Lung (tissue), 12 donors: Measurements from ENCODE around the gene IFNL4. TPM values are rescaled to one million over a fixed set of nuclear protein-coding genes. Genes with fewer than 3 reads are reported as not detected.

Experiments
- ATAC-seq: fragments of 200-7000 bp; cut with Tn5 transposase; one replicate; pipeline ENCODE4 v1.9.1; 2020; ENCODE audit warnings: moderate number of reproducible peaks; ENCODE audit not compliant: insufficient read depth, low FRiP score
- DNase-seq, 3 donors: peaks; one replicate each; pipeline ENCODE4 v3.0.0-alpha.2; 2013 to 2017
- H3K27ac ChIP-seq, 2 donors: one replicate each; pipeline ENCODE4 v1.5.1; 2013; ENCODE audit warnings: mild to moderate bottlenecking in 2 of 2, moderate library complexity in 2 of 2, control low read depth in 1 of 2, inconsistent platforms in 1 of 2, low read depth in 1 of 2, low read length in 1 of 2
- H3K27me3 ChIP-seq, 3 donors: one replicate each; pipeline ENCODE4 v1.5.1; 2013; ENCODE audit warnings: low read length in 2 of 3; ENCODE audit not compliant: control insufficient read depth in 3 of 3, insufficient read depth in 3 of 3
- H3K36me3 ChIP-seq, 4 donors: one replicate each; pipeline ENCODE4 v1.5.1; 2013; ENCODE audit warnings: low read length in 4 of 4, mild to moderate bottlenecking in 1 of 4, moderate library complexity in 1 of 4; ENCODE audit not compliant: control insufficient read depth in 4 of 4, insufficient read depth in 4 of 4
- H3K4me1 ChIP-seq, 5 donors: one replicate each; pipeline ENCODE4 v1.5.1; 2013; ENCODE audit warnings: low read length in 5 of 5, mild to moderate bottlenecking in 2 of 5, moderate library complexity in 1 of 5; ENCODE audit not compliant: control insufficient read depth in 5 of 5, insufficient read depth in 5 of 5
- H3K4me3 ChIP-seq: one replicate; pipeline ENCODE4 v1.5.1; 2013; ENCODE audit warnings: mild to moderate bottlenecking, control low read depth, moderate library complexity
- H3K9ac ChIP-seq, 2 donors: one replicate each; pipeline ENCODE4 v1.5.1; 2013; ENCODE audit warnings: low read length in 2 of 2, control low read depth in 1 of 2; ENCODE audit not compliant: insufficient read depth in 1 of 2
- H3K9me3 ChIP-seq, 4 donors: one replicate each; pipeline ENCODE4 v1.5.1; 2013; ENCODE audit warnings: low read length in 3 of 4, mild to moderate bottlenecking in 1 of 4, moderate library complexity in 1 of 4; ENCODE audit not compliant: control insufficient read depth in 4 of 4, insufficient read depth in 3 of 4
- WGBS, 2 donors: extraction: QIAGEN DNeasy Blood & Tissue Kit; methylation state at CpG; one replicate each; pipeline ENCODE4 v1.1.7; 2013; 5-methylcytosine and 5-hydroxymethylcytosine counted together
- polyA plus RNA-seq, 2 donors: library from polyadenylated mRNA; stranded (reverse); fragments of 200-250 nt; gene quantifications; one replicate each; pipeline ENCODE4 v1.2.1, GENCODE V29; 2013
- total RNA-seq, 2 donors: library from RNA; depleted of rRNA in 1 of 2; stranded (reverse); fragments of >200 nt in 1 of 2; gene quantifications; one replicate each; pipeline ENCODE4 v1.2.1, GENCODE V29; 2014 to 2021
- TF ChIP-seq, protein P1 (sequence below): IDR thresholded peaks from 2 replicates; pipeline ENCODE4 v1.5.1; 2012; ENCODE audit warnings: mild to moderate bottlenecking; ENCODE audit errors: control extremely low read depth, extremely low read depth
- donor health status: control.
- donor health status: control.
- donor health status: Bipolar disorder and iron deficiency.
- donor health status: healthy.
- donor health status: DM: yes; HTN: yes; CAD: no.

The IFNL4 gene
- total and polyA plus RNA-seq, 4 donors = not detected

DNA sequence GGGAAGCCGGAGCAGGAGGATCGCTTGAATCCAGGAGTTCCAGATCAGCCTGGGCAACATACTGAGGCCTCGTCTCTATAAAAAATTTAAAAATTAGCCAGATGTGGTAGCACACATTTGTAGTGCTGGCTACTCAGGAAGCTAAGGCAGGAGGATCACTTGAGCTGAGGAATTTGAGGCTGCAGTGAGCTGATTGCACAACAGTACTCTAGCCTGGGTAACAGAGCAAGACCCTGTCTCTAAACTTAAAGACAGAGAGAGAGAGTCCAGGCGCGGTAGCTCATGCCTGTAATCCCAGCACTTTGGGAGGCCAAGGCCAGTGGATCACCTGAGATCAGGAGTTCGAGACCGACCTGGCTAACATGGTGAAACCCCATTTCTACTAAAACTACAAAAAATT is 8.2 kb downstream of the IFNL4 start:
- Histone ChIP-seq H3K4me3 (no peak overlapping the region), H3K36me3 (no peaks in the 10 kb centered on the region), H3K27ac (no peak overlapping the region), H3K4me1 (peaks cover 0 to 1% (median 0%) of the 10 kb centered on the region in 5 donors), H3K9me3 (peaks cover 0 to 2% (median 0%) of the 10 kb centered on the region in 4 donors), H3K27me3 (peaks cover 0 to 2% (median 0%) of the 10 kb centered on the region in 3 donors), H3K9ac (no peak overlapping the region)
- TF ChIP-seq, protein P1, sequence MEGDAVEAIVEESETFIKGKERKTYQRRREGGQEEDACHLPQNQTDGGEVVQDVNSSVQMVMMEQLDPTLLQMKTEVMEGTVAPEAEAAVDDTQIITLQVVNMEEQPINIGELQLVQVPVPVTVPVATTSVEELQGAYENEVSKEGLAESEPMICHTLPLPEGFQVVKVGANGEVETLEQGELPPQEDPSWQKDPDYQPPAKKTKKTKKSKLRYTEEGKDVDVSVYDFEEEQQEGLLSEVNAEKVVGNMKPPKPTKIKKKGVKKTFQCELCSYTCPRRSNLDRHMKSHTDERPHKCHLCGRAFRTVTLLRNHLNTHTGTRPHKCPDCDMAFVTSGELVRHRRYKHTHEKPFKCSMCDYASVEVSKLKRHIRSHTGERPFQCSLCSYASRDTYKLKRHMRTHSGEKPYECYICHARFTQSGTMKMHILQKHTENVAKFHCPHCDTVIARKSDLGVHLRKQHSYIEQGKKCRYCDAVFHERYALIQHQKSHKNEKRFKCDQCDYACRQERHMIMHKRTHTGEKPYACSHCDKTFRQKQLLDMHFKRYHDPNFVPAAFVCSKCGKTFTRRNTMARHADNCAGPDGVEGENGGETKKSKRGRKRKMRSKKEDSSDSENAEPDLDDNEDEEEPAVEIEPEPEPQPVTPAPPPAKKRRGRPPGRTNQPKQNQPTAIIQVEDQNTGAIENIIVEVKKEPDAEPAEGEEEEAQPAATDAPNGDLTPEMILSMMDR = no peak
- DNase-seq = no peak
- WGBS, 2 donors = 84% methylated on average over 7 of the region's 7 CpGs
- no peak for ATAC-seq

DNA sequence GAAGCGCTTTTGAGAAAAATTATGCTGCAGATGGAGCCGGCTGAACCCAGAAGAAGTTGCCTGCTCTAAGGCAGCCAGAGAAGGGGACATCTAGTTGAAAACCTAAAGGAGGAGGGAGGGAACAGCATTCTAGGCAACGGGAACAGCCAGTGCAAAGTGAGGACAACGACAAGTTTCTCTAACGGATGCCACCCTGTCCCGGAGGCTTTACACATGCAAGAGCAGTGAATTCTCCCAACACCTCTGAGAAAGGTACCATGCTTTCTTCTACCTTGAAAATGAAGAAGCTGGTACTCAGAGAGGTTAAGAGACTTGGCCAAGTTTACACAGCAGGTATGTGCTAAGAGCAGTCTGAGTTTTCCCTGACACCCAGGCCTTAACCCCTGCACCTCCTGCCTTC is 9.7 kb downstream of the IFNL4 start:
- no peak overlapping the region for H3K27ac ChIP-seq
- TF ChIP-seq, protein P1 = no peak
- H3K36me3 ChIP-seq = no peaks in the 10 kb centered on the region
- H3K4me3 ChIP-seq = no peak overlapping the region
- peaks cover 0 to 2% (median 0%) of the 10 kb centered on the region in 4 donors for H3K9me3 ChIP-seq
- ATAC-seq (no peak), DNase-seq (no peak)
- WGBS, 2 donors = 88 to 95% methylated on average over 6 of the region's 6 CpGs
- H3K9ac ChIP-seq = no peak overlapping the region
- H3K4me1 ChIP-seq = peaks cover 0 to 1% (median 0%) of the 10 kb centered on the region in 5 donors
- H3K27me3 ChIP-seq = peaks cover 0 to 5% (median 0%) of the 10 kb centered on the region in 3 donors

DNA sequence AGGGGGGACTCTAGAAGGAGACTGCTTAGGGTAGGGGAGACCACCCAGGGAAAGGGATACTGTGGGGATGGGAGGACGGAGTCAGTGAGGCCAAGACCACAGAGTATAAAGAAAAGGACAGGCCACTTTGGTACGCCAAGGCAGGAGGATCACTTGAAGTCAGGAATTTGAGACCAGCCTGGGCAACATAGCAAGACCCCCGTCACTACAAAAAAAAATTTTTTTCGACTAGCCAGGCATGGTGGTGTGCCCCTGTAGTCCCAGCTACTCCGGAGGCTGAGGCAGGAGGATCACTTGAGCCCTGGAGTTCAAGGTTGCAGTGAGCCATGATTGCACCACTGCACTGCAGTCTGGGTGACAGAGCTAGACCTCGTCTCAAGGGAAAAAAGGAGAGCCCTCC is 10.4 kb downstream of the IFNL4 start:
- no peak overlapping the region for H3K9ac ChIP-seq
- ATAC-seq (no peak), DNase-seq (no peak)
- TF ChIP-seq, protein P1 = no peak
- H3K4me3 ChIP-seq = no peak overlapping the region
- no peaks in the 10 kb centered on the region for H3K36me3 ChIP-seq
- H3K27me3 ChIP-seq = peaks cover 0 to 5% (median 0%) of the 10 kb centered on the region in 3 donors
- WGBS, 2 donors = 87% methylated on average over 6 of the region's 6 CpGs
- H3K4me1 ChIP-seq = peaks cover 0 to 1% (median 0%) of the 10 kb centered on the region in 5 donors
- peaks cover 0 to 2% (median 0%) of the 10 kb centered on the region in 4 donors for H3K9me3 ChIP-seq
- no peak overlapping the region for H3K27ac ChIP-seq
